Colonic mucosa (tissue), 4 donors: Measurements from ENCODE around the gene CABP4. TPM values are rescaled to one million over a fixed set of nuclear protein-coding genes. Genes with fewer than 3 reads are reported as not detected.

ENCODE experiments used
- DNase-seq: peaks from one replicate; pipeline ENCODE4 v3.0.0-alpha.2; 2020
- H3K27ac ChIP-seq: fragments of 200-600 bp; one replicate; pipeline ENCODE4 v1.8.0; 2021
- H3K27me3 ChIP-seq: fragments of 200-600 bp; one replicate; pipeline ENCODE4 v1.8.0; 2021
- H3K36me3 ChIP-seq: fragments of 200-600 bp; one replicate; pipeline ENCODE4 v1.8.0; 2021
- H3K4me1 ChIP-seq: fragments of 200-600 bp; one replicate; pipeline ENCODE4 v1.8.0; 2021; ENCODE audit warnings: mild to moderate bottlenecking
- H3K4me3 ChIP-seq: fragments of 200-600 bp; one replicate; pipeline ENCODE4 v1.8.0; 2021
- H3K9ac ChIP-seq, 2 donors: one replicate each; pipeline ENCODE4 v1.7.0; 2013; ENCODE audit warnings: control low read depth in 2 of 2, low read depth in 2 of 2, low read length in 2 of 2
- H3K9me3 ChIP-seq: fragments of 200-600 bp; one replicate; pipeline ENCODE4 v1.8.0; 2021
- CTCF ChIP-seq: fragments of 200-600 bp; IDR thresholded peaks from one replicate; pipeline ENCODE4 v1.8.0; 2022; ENCODE audit warnings: antibody characterized with exemption, mild to moderate bottlenecking
- intact Hi-C: fragments of 100-400 bp; cut with DNase I; formaldehyde crosslinking; loops from one replicate; pipeline ENCODE4 v1.14.1; 2022
- total RNA-seq, 2 donors: library from RNA; stranded (reverse); fragmentation: NEBNext Ultra II Directional in 1 of 2; extraction: Animal tissue kit (Norgen Biotek cat#: 25700) in 1 of 2; gene quantifications; one replicate each; pipeline ENCODE4 v1.2.1, GENCODE V29; 2021
- donor health status: healthy.
- donor health status: DM: no; HTN: no; CAD: no.
- donor health status: DM: no; HTN: no; CAD: no.

Gene CABP4
- total RNA-seq, 2 donors from 2014 or later, result 0.20 to 0.53 TPM

GRCh38 chr11:67456068-67456705 lies 1.0 kb downstream of the CABP4 start:
- H3K9ac ChIP-seq, result no peak overlapping the region
- DNase-seq, result no peak

GRCh38 chr11:67457453-67457852 lies 2.3 kb downstream of the CABP4 start:
- intact Hi-C loops, result no loop called here
- no peaks in the 10 kb centered on the region for H3K36me3 ChIP-seq
- no peaks in the 10 kb centered on the region for H3K9me3 ChIP-seq
- no peak overlapping the region for H3K9ac ChIP-seq
- no peak overlapping the region for H3K4me3 ChIP-seq
- DNase-seq, result no peak
- H3K4me1 ChIP-seq, result no peaks in the 10 kb centered on the region
- no peaks in the 10 kb centered on the region for H3K27me3 ChIP-seq
- TF ChIP-seq CTCF, result no peak
- H3K27ac ChIP-seq, result no peak overlapping the region

More at GRCh38 chr11:67456068-67456705, 1.0 kb downstream of the CABP4 start:
- Histone ChIP-seq H3K36me3 (no peaks in the 10 kb centered on the region), H3K4me3 (no peak overlapping the region), H3K27me3 (no peaks in the 10 kb centered on the region), H3K27ac (no peak overlapping the region), H3K9me3 (no peaks in the 10 kb centered on the region), H3K4me1 (no peaks in the 10 kb centered on the region)
- TF ChIP-seq CTCF, result no peak
- intact Hi-C loops, result no loop called here

- no peak for DNase-seq
These were observed 3.1 kb downstream of the CABP4 start for GRCh38 chr11:67458266-67458665.

GRCh38 chr11:67463186-67463585 lies 8.0 kb downstream of the CABP4 start:
- intact Hi-C loops, result no loop called here
- Histone ChIP-seq H3K4me3 (no peak overlapping the region), H3K4me1 (peaks cover 16% of the 10 kb centered on the region), H3K36me3 (no peaks in the 10 kb centered on the region), H3K27me3 (no peaks in the 10 kb centered on the region), H3K9me3 (no peaks in the 10 kb centered on the region), H3K9ac (no peak overlapping the region), H3K27ac (no peak overlapping the region)
- no peak for TF ChIP-seq CTCF
- DNase-seq, result no peak

More at GRCh38 chr11:67458266-67458665, 3.1 kb downstream of the CABP4 start:
- H3K9me3 ChIP-seq, result no peaks in the 10 kb centered on the region
- intact Hi-C loops, result no loop called here
- H3K4me3 ChIP-seq, result no peak overlapping the region
- no peaks in the 10 kb centered on the region for H3K27me3 ChIP-seq
- H3K9ac ChIP-seq, result no peak overlapping the region
- H3K4me1 ChIP-seq, result no peaks in the 10 kb centered on the region
- H3K36me3 ChIP-seq, result no peaks in the 10 kb centered on the region
- TF ChIP-seq CTCF, result no peak
- no peak overlapping the region for H3K27ac ChIP-seq

GRCh38 chr11:67463680-67464410 lies 8.7 kb downstream of the CABP4 start:
- H3K4me3 ChIP-seq, result peak overlapping the region; percentile 63
- peak overlapping the region; percentile 94 for H3K27ac ChIP-seq
- H3K36me3 ChIP-seq, result no peaks in the 10 kb centered on the region
- DNase-seq, result peak; percentile 60
- H3K9me3 ChIP-seq, result no peaks in the 10 kb centered on the region
- no peaks in the 10 kb centered on the region for H3K27me3 ChIP-seq
- H3K9ac ChIP-seq, result peak overlapping the region; percentile 45 to 61
- TF ChIP-seq CTCF, result no peak
- peaks cover 18% of the 10 kb centered on the region for H3K4me1 ChIP-seq
- intact Hi-C loops, result no loop called here
